NCI-H2081 (cell line): ENCODE results near the gene CUL4A.
"Not testable (repeated sequence)": the region's sequence is repeated elsewhere in the genome, so short reads cannot be mapped to it uniquely, and the experiment has no call there.

Source experiments
- DNase-seq, 2 experiments: peaks; one replicate each; lab custom pipeline; 2025; lab: John Stamatoyannopoulos, UW

CUL4A gene

DNA sequence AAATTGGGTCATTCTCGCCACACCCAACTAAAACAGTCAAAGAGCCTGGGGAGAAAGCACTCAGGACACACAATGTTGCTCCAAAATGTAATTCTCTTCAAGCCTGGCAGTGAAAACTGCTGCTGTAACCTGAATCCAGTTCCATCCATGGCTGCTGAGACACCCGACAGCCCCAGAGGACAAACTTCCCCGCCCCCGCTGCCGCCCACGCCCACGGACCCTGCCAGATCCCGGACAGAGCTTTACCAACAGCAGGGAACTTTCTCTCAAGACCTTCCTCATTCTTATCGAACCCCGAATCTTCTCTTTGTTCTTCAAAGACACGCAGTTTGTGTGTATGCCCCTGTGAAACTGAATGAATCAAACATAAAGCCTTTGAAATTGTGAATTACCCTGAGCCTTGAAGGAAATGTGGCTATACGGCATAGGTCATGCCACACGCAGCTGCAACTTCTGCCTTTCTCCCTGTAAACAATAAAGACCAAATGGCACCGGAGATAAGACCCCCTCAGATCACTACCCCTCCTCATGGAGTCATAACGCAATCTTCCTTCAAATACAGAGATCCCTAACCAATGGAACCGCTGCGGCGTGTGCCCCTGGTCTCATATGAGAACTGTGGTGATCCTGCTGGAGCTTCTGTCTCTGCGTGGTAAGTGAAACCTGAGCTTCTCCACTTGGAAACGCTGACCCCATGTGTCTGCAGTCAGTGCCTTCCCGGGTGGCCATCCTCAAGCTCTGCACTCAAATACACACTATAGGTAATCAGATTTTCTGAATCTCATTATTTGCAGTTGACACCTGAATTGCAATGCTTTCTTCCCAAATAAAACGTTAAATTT lies 82.8 kb downstream of the CUL4A start:
- no peak for DNase-seq

GRCh38 chr13:113293686-113294085 lies 84.3 kb downstream of the CUL4A start:
- DNase-seq = no peak

DNA sequence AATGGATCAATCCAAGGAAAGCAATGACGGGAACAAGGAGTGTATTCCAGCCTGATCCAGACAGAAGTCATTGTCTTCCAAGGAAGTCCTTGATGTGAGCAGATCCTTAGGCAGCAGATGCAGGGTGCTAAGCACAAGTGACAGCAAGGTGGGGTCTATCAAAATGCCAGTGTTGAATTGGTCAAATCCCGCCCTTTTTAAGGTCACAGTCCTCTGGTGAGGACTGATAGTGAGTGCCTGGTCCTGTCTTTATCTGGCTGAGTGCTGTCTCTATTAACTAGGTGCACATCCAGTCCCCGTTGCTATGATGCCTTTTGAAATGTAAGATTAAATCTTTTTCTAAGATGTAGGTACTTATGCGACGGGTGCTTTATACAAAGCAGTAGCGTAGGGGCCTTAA lies 86.4 kb downstream of the CUL4A start:
- no peak for DNase-seq

DNA sequence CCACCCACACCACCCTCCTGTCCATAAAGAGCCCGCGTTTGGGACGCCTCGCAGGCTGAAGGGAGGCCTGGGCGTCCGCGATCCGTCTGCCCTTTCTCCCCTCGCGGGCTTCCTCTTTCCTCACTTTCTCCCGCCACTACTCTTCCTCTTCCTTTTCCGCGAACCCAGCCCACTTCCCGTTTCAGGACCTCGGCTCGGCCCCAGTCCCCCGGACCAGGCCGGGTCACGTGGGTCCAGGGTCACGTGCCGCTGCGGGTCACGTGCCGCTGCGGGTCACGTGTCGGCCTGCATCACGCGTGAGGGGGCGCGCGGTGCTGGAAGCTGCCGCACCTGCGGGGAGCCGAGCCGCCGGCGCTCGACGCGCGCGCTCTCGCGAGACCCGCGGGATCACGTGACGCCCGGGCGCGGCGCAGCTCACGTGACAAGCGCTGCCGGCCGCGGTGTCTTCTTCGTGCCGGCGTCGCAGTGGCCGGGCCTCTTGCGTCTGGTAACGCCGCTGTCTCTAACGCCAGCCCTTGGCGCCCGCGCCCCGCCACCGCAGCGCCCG lies 87.5 kb downstream of the CUL4A start, which contains the start of gene LAMP1:
LAMP1 (plus strand) TSS at position 417 of the 547 bp plus-strand sequence. CDS start 196 bp downstream, outside the sequence.
- DNase-seq = peak; percentile 95 to 97

- DNase-seq = no peak
Measured at GRCh38 chr13:113297370-113298042, 88.1 kb downstream of the CUL4A start.

- no peak for DNase-seq
Measured at GRCh38 chr13:113298043-113298945, 88.9 kb downstream of the CUL4A start.

- no peak for DNase-seq
Measured at GRCh38 chr13:113299951-113300350, 90.5 kb downstream of the CUL4A start.

DNA sequence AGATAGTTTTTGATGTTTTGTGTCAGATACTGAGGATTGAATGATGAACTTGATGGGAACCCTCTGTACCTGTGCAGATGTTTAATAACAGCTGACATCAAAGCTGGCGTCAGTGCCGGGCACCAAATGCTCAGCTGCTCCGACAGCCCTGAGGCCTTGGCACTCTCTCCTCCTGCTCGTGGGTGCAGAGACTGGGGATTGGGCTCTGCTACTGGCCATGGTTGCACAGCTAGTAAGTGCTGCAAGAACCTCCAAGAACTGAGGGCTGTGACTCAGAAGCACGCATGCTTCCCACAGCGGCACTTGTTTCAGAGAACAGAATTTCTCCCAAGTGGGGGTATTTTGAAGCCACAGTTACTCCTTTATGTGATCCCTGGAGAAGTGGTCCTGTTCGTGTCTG lies 93.6 kb downstream of the CUL4A start:
- DNase-seq = no peak

DNA sequence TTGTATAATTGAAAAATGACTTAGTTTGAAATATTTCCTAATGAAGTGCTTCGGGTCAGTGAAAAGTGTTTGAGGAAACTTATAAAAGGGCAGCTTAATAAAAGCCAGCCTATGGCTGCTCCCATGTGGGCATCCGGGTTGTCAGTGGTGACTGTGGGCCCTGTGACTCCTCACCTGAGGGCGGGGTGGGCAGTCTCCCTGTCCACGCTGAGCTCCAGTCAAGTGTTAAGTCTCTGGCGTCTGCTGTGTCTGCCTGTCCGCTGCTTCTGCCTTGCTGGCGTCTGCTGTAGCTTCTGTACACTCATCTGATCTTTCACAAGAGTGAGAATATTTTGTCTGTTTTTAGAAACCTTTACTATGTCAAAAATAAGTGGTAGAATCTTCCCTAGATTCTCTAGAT lies 94.7 kb downstream of the CUL4A start:
- no peak for DNase-seq

GRCh38 chr13:113305208-113305607 lies 95.8 kb downstream of the CUL4A start:
- no peak for DNase-seq

DNA sequence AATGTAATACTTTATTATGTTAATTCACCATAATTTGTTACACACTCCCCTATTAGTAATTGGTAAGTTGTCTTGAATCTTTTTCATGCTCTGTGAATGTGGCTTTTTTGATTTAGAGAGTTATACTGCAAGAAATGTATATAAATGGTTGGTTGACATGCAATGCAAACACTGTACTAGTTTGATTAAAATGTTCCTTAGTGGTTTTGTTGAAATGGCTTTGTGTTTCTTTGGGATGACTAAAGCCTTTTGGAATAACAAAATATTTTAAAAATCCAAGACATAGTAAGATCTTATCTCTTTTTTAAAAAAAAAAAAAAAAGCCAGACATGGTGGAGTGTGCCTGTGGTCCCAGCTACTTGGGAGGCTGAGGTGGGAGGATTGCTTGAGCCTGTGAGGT lies 98.1 kb downstream of the CUL4A start:
- no peak for DNase-seq

DNA sequence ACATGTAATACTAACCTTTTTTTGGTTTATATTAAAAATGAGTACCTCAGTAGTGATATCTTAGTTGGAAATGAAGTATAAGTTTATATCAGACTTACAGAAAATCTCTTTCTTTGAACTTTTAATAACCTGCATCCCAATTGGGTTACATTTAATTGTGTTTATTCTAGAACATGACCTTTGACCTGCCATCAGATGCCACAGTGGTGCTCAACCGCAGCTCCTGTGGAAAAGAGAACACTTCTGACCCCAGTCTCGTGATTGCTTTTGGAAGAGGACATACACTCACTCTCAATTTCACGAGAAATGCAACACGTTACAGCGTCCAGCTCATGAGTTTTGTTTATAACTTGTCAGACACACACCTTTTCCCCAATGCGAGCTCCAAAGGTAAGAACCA lies 100.1 kb downstream of the CUL4A start:
- DNase-seq = no peak

DNA sequence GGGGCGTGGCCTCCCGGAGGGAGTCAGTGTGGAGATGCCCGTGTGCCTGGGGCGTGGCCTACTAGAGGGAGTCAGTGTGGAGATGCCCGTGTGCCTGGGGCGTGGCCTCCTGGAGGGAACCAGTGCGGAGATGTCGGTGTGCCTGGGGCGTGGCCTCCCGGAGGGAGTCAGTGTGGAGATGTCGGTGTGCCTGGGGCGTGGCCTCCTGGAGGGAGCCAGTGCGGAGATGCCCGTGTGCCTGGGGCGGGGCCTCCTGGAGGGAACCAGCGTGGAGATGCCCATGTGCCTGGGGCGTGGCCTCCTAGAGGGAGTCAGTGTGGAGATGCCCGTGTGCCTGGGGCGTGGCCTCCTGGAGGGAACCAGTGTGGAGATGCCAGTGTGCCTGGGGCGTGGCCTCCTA lies 104.7 kb downstream of the CUL4A start:
- DNase-seq = not testable (repeated sequence)

DNA sequence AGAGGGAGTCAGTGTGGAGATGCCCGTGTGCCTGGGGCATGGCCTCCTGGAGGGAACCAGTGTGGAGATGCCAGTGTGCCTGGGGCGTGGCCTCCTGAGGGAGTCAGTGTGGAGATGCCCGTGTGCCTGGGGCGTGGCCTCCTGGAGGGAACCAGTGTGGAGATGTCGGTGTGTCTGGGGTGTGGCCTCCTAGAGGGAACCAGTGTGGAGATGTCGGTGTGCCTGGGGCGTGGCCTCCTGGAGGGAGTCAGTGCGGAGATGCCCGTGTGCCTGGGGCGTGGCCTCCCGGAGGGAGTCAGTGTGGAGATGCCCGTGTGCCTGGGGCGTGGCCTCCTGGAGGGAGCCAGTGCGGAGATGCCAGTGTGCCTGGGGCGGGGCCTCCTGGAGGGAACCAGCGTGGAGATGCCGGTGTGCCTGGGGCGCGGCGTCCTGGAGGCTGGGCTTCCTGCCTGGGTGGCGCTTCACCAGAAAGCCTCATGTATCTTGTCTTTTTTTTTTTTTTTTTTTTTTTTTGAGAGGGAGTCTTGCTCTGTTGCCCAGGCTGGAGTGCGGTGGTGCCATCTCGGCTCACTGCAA lies 105.6 kb downstream of the CUL4A start:
- DNase-seq = not testable (repeated sequence)

GRCh38 chr13:113315992-113316391 lies 106.6 kb downstream of the CUL4A start:
- DNase-seq = no peak
